Fibroblast of lung (primary cell): Measurements from ENCODE around the gene CFAP161.

Experiments used
- EZH2 ChIP-seq: IDR thresholded peaks from 2 replicates; pipeline ENCODE4 v1.5.1; 2012; ENCODE audit warnings: low read length, control low read depth, mild to moderate bottlenecking; ENCODE audit errors: missing control alignments
- TF ChIP-seq, protein P1 (sequence below), 2 donors: IDR thresholded peaks in 1 of 2; conservative IDR thresholded peaks in 1 of 2; 1 replicate in 1 of 2; 2 replicates in 1 of 2; pipeline ENCODE4 v1.5.1; 2011 to 2012; ENCODE audit warnings: low read length in 2 of 2, control low read depth in 1 of 2, inconsistent platforms in 1 of 2, low read depth in 1 of 2, mild to moderate bottlenecking in 1 of 2

DNA sequence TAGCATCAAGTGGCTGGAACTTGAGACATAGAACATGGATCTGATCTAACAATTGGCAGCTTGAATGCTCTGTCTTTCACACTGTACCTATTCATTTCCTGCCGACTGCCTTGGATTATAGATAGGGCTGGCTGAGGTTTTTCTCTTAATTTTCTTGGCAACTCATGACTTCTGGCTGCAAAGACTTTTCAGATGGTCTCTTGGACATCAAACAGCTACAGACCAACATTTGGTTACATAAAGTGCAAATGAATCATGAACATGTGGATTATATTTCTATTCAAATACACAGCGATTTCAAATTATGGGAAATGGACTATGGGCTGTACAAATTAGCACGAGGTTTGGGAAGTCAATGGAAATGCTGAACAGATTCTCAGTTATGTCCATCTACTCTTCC lies 36.4 kb downstream of the CFAP161 start:
- TF ChIP-seq, protein P1, sequence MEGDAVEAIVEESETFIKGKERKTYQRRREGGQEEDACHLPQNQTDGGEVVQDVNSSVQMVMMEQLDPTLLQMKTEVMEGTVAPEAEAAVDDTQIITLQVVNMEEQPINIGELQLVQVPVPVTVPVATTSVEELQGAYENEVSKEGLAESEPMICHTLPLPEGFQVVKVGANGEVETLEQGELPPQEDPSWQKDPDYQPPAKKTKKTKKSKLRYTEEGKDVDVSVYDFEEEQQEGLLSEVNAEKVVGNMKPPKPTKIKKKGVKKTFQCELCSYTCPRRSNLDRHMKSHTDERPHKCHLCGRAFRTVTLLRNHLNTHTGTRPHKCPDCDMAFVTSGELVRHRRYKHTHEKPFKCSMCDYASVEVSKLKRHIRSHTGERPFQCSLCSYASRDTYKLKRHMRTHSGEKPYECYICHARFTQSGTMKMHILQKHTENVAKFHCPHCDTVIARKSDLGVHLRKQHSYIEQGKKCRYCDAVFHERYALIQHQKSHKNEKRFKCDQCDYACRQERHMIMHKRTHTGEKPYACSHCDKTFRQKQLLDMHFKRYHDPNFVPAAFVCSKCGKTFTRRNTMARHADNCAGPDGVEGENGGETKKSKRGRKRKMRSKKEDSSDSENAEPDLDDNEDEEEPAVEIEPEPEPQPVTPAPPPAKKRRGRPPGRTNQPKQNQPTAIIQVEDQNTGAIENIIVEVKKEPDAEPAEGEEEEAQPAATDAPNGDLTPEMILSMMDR (conservative IDR thresholded peaks at IDR 0.05 in 1 of 2, IDR thresholded peaks at IDR 0.05 in 1 of 2; ENCODE audit: low read depth in 1 of 2, low read length in 2 of 2) = no peak
- no peak for TF ChIP-seq EZH2
